Panc1 (cell line): Measurements from ENCODE around the gene TLR10. TPM values are rescaled to one million over a fixed set of nuclear protein-coding genes. Genes with fewer than 3 reads are reported as not detected.
A peak's percentile ranks its signal among the peaks of the same experiment; 100 is the strongest.

Experiments
- ATAC-seq: fragments of 200-7000 bp; cut with Tn5 transposase; 2 replicates; pipeline ENCODE4 v1.9.1; 2020; ENCODE audit warnings: mild to moderate bottlenecking, moderate library complexity
- BruUV-seq: library from RNA; stranded (reverse); fragments of 400-500 nt; replicated peaks from 2 replicates; lab custom pipeline; 2021; lab: Mats Ljungman, UMichigan
- CTCF ChIA-PET: fragments of 300-600 bp; sonication (Branson Sonifier 250); formaldehyde crosslinking; loops from one replicate; lab custom pipeline; 2022; ENCODE audit warnings: antibody characterized with exemption; lab: Charles Lee
- POLR2A ChIA-PET: fragments of 300-600 bp; sonication (Branson Sonifier 250); formaldehyde crosslinking; loops from one replicate; lab custom pipeline; 2022; ENCODE audit warnings: antibody characterized with exemption; lab: Charles Lee
- DNase-seq: peaks from one replicate; pipeline ENCODE4 v3.0.0-alpha.2; 2010; ENCODE audit warnings: low read depth, low spot score
- H3K27ac ChIP-seq: 2 replicates; pipeline ENCODE4 v1.5.1; 2011; ENCODE audit warnings: mild to moderate bottlenecking, low read length, inconsistent platforms
- H3K27me3 ChIP-seq: fragments of 200-500 bp; sonication (Bioruptor generic); 2 replicates; pipeline ENCODE4 v1.6.0; 2014; ENCODE audit warnings: low read length, inconsistent platforms; ENCODE audit not compliant: control insufficient read depth, insufficient read depth
- H3K36me3 ChIP-seq: fragments of 200-500 bp; sonication (Bioruptor generic); 2 replicates; pipeline ENCODE4 v1.5.1; 2014; ENCODE audit warnings: inconsistent platforms, mild to moderate bottlenecking, low read length, moderate library complexity; ENCODE audit not compliant: control insufficient read depth, insufficient read depth
- H3K4me1 ChIP-seq: 2 replicates; pipeline ENCODE4 v1.5.1; 2011; ENCODE audit warnings: inconsistent platforms, mild to moderate bottlenecking, low read length, moderate library complexity; ENCODE audit not compliant: control insufficient read depth, insufficient read depth
- H3K4me3 ChIP-seq, 2 experiments: 2 replicates each; pipeline ENCODE4 v1.5.1; 2011 to 2012; ENCODE audit warnings: low read depth in 2 of 2, low read length in 2 of 2, mild to moderate bottlenecking in 2 of 2, inconsistent platforms in 1 of 2, moderate library complexity in 1 of 2
- H3K9me3 ChIP-seq: fragments of 200-500 bp; sonication (Bioruptor generic); 2 replicates; pipeline ENCODE4 v1.5.1; 2014; ENCODE audit warnings: low read depth, mild to moderate bottlenecking, inconsistent platforms, low read length, moderate library complexity; ENCODE audit not compliant: control insufficient read depth, insufficient read depth
- CTCF ChIP-seq: fragments of 450-650 bp; IDR thresholded peaks from 2 replicates; pipeline ENCODE4 v1.5.1; 2017; ENCODE audit warnings: mild to moderate bottlenecking
- POLR2AphosphoS5 ChIP-seq: IDR thresholded peaks from 2 replicates; pipeline ENCODE4 v1.6.1; 2012; ENCODE audit warnings: mild to moderate bottlenecking, low read depth, low read length, moderate library complexity
- REST ChIP-seq, 2 experiments: IDR thresholded peaks; 2 replicates each; pipeline ENCODE4 v1.6.1; 2011 to 2012; ENCODE audit warnings: low read depth in 2 of 2, control low read depth in 1 of 2, low read length in 1 of 2, mild to moderate bottlenecking in 1 of 2, moderate library complexity in 1 of 2; ENCODE audit not compliant: insufficient read depth in 1 of 2
- SIN3A ChIP-seq: IDR thresholded peaks from 2 replicates; pipeline ENCODE4 v1.6.1; 2012; ENCODE audit warnings: low read depth, mild to moderate bottlenecking, low read length, moderate library complexity, borderline replicate concordance; ENCODE audit not compliant: insufficient read depth
- TCF7L2 ChIP-seq: IDR thresholded peaks from 2 replicates; pipeline ENCODE4 v1.6.1; 2011; ENCODE audit warnings: mild to moderate bottlenecking, low read depth, low read length, inconsistent platforms
- in situ Hi-C: cut with HindIII; loops from 2 replicates; pipeline ENCODE4 v1.10.0; 2016; ENCODE audit warnings: low sequenced_read_pairs, low pct_unique_long_range_greater_than_20kb
- intact Hi-C: fragments of 100-400 bp; cut with micrococcal nuclease; formaldehyde crosslinking; loops from one replicate; pipeline ENCODE4 v1.10.0; 2022; ENCODE audit not compliant: unreplicated experiment
- total RNA-seq: library from RNA; stranded (reverse); gene quantifications from one replicate; pipeline ENCODE4 v1.2.1, GENCODE V29; 2021; ENCODE audit not compliant: unreplicated experiment

The TLR10 gene
- total RNA-seq, 1 experiment from 2014 or later = 0.05 TPM

- no peak overlapping the region for H3K27ac ChIP-seq
- BruUV-seq = no TSS peak
Measured at GRCh38 chr4:38752941-38753806, 29.6 kb downstream of the TLR10 start.

More at GRCh38 chr4:38752941-38753806, 29.6 kb downstream of the TLR10 start:
- intact Hi-C loops (loop anchor here (10.0 kb wide), 1 partner anchor 392 kb away; no protein-coding TSS in a partner anchor), in situ Hi-C loops (no loop called here)
- CTCF ChIA-PET = no interaction called here
- no peak overlapping the region for H3K4me3 ChIP-seq
- H3K4me1 ChIP-seq = peaks cover 4% of the 10 kb centered on the region; the same call in 1 of the 2 replicates
- POLR2A ChIA-PET = no interaction called here
- DNase-seq (no peak), ATAC-seq (peak; percentile 95)
- no peaks in the 10 kb centered on the region for H3K9me3 ChIP-seq
- H3K27me3 ChIP-seq = no peaks in the 10 kb centered on the region
- TF ChIP-seq SIN3A (no peak), POLR2AphosphoS5 (no peak), REST (IDR thresholded peaks at IDR 0.05; ENCODE audit: insufficient read depth in 1 of 2, low read depth in 2 of 2, low read length in 1 of 2) (no peak), CTCF (no peak), TCF7L2 (no peak)
- H3K36me3 ChIP-seq = no peaks in the 10 kb centered on the region
